ENCODE data around the gene STMP1. TPM values are rescaled to one million over a fixed set of nuclear protein-coding genes. Genes with fewer than 3 reads are reported as not detected.

Gene STMP1
- total and polyA plus RNA-seq, 2 of the 13 experiments (the other 11 are each of a cell fraction or from before 2014, with no cell fraction given) = 7.2 to 16.2 TPM

- TF ChIP-seq GLMP (CRISPR knock-in tag; IDR thresholded peaks at IDR 0.05; ENCODE audit: borderline replicate concordance) (no peak), ZNF205 (CRISPR knock-in tag; IDR thresholded peaks at IDR 0.05) (peak; percentile 10; the same call in 1 of the 2 replicates), KLF16 (CRISPR knock-in tag; IDR thresholded peaks at IDR 0.05) (no peak; a peak in 2 of 4 replicates), TFDP2 (CRISPR knock-in tag; IDR thresholded peaks at IDR 0.05) (peak; percentile 79), HMGA1 (CRISPR knock-in tag; conservative IDR thresholded peaks at IDR 0.05) (no peak), DDIT3 (CRISPR knock-in tag; IDR thresholded peaks at IDR 0.05) (no peak), HCFC1 (IDR thresholded peaks at IDR 0.05; ENCODE audit: low read depth, low read length) (peak; percentile 55), NR2C2 (CRISPR knock-in tag; IDR thresholded peaks at IDR 0.05; ENCODE audit: borderline replicate concordance) (peak; percentile 99), HBP1 (CRISPR knock-in tag; IDR thresholded peaks at IDR 0.05; ENCODE audit: low read depth) (peak; percentile 89; the same call in 1 of the 2 replicates), HOXA7 (CRISPR knock-in tag; IDR thresholded peaks at IDR 0.05) (no peak), SETDB1 (CRISPR knock-in tag; IDR thresholded peaks at IDR 0.05; ENCODE audit: borderline replicate concordance) (no peak), ZMAT3 (CRISPR knock-in tag; conservative IDR thresholded peaks at IDR 0.05) (peak; percentile 60; the same call in 1 of the 2 replicates), ZNF17 (CRISPR knock-in tag; IDR thresholded peaks at IDR 0.05) (no peak), DZIP1 (CRISPR knock-in tag; IDR thresholded peaks at IDR 0.05) (0 out of 2 replicates have a peak, but pooled peaks have one; percentile 68), TGIF2 (CRISPR knock-in tag; IDR thresholded peaks at IDR 0.05) (peak; percentile 63), ZNF615 (CRISPR knock-in tag; IDR thresholded peaks at IDR 0.05; ENCODE audit: borderline replicate concordance) (0 out of 2 replicates have a peak, but pooled peaks have one; percentile 46), ZNF501 (CRISPR knock-in tag; IDR thresholded peaks at IDR 0.05) (no peak), CBX2 (IDR thresholded peaks at IDR 0.05; ENCODE audit: low read depth, low read length) (no peak), CBX2 (CRISPR knock-in tag; IDR thresholded peaks at IDR 0.05; ENCODE audit: low read depth) (no peak), IRF1 (CRISPR knock-in tag; IDR thresholded peaks at IDR 0.05; ENCODE audit: low read depth) (no peak), SP2 (CRISPR knock-in tag; IDR thresholded peaks at IDR 0.05) (peak; percentile 71), ZFP36 (IDR thresholded peaks at IDR 0.05; ENCODE audit: borderline replicate concordance, low read depth, low read length, partially characterized antibody) (no peak)
Measured at GRCh38 chr7:135662373-135663114, at the start of gene STMP1 (continued).

All from HepG2 (cell line).